Thyroid gland (tissue), 4 donors: ENCODE data around the gene SAMHD1. TPM values are rescaled to one million over a fixed set of nuclear protein-coding genes. Genes with fewer than 3 reads are reported as not detected.

Experiments
- DNase-seq, 2 donors: peaks; one replicate each; pipeline ENCODE4 v3.0.0-alpha.2; 2019
- H3K27ac ChIP-seq, 3 donors: fragments of 200-600 bp; sonication (generic); 1 replicate in 2 of 3; 2 replicates in 1 of 3; pipeline ENCODE4 v1.5.1; 2016 to 2019; ENCODE audit warnings: mild to moderate bottlenecking in 1 of 3, moderate library complexity in 1 of 3
- H3K27me3 ChIP-seq: fragments of 200-600 bp; sonication (generic); one replicate; pipeline ENCODE4 v1.5.1; 2019
- H3K36me3 ChIP-seq, 2 donors: fragments of 200-600 bp; sonication (generic); one replicate each; pipeline ENCODE4 v1.5.1; 2016 to 2019
- H3K4me1 ChIP-seq, 2 donors: fragments of 200-600 bp; sonication (generic); one replicate each; pipeline ENCODE4 v1.5.1; 2017 to 2019
- H3K4me3 ChIP-seq, 3 donors: fragments of 200-600 bp; sonication (generic); replicated peaks in 1 of 3; 1 replicate in 2 of 3; 2 replicates in 1 of 3; pipeline ENCODE4 v1.5.1; 2016; ENCODE audit warnings: mild to moderate bottlenecking in 1 of 3
- H3K9me3 ChIP-seq: fragments of 200-600 bp; sonication (generic); one replicate; pipeline ENCODE4 v1.5.1; 2017
- POLR2A ChIP-seq, 2 donors: fragments of 450-650 bp; IDR thresholded peaks; one replicate each; pipeline ENCODE4 v1.6.1; 2017; ENCODE audit warnings: antibody characterized with exemption in 2 of 2, mild to moderate bottlenecking in 2 of 2, moderate library complexity in 1 of 2
- WGBS, 2 donors: methylation state at CpG; one replicate each; pipeline ENCODE4 v1.1.5; 2017; 5-methylcytosine and 5-hydroxymethylcytosine counted together
- intact Hi-C: fragments of 100-400 bp; cut with DNase I; formaldehyde crosslinking; loops from one replicate; pipeline ENCODE4 v1.15.1; 2023
- total RNA-seq, 4 donors: library from RNA; depleted of rRNA; stranded (reverse); fragments of >200 nt; gene quantifications; one replicate each; pipeline ENCODE4 v1.2.3, GENCODE V29; 2016
- TF ChIP-seq, protein P1 (sequence below), 6 experiments: fragments of 200-600 bp in 3 of 6; fragments of 450-650 bp in 3 of 6; sonication (generic) in 3 of 6; IDR thresholded peaks; one replicate each; pipeline ENCODE4 v1.5.1; 2016 to 2019; ENCODE audit warnings: antibody characterized with exemption in 6 of 6, mild to moderate bottlenecking in 2 of 6, inconsistent platforms in 1 of 6, moderate library complexity in 1 of 6

The SAMHD1 gene
- total RNA-seq, 4 donors from 2014 or later, result 60.6 to 227 (median 112) TPM

DNA sequence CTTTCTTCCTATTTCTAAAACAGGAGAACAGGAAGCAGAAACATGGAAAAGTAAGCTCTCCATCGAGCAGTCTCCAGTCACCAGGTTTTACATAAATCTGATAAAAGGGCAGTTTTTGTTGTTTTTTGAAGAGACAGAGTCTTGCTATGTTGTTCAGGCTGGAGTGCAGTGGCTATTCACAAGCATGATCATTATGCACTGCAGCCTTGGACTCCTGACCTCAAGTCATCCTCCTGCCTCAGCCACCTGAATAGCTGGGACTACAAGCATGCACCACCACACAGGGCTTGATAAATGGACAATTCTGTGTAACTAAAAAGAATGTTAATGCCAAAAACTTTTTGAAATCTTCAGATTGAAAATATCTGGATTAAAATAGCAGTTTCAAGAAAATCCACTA, 23.8 kb downstream of the SAMHD1 start:
- Histone ChIP-seq H3K9me3 (no peaks in the 10 kb centered on the region), H3K4me1 (peaks cover 0 to 13% of the 10 kb centered on the region in 2 donors), H3K36me3 (peaks cover 15 to 26% of the 10 kb centered on the region in 2 donors), H3K27ac (no peak overlapping the region), H3K27me3 (no peaks in the 10 kb centered on the region), H3K4me3 (no peak overlapping the region)
- TF ChIP-seq, protein P1, sequence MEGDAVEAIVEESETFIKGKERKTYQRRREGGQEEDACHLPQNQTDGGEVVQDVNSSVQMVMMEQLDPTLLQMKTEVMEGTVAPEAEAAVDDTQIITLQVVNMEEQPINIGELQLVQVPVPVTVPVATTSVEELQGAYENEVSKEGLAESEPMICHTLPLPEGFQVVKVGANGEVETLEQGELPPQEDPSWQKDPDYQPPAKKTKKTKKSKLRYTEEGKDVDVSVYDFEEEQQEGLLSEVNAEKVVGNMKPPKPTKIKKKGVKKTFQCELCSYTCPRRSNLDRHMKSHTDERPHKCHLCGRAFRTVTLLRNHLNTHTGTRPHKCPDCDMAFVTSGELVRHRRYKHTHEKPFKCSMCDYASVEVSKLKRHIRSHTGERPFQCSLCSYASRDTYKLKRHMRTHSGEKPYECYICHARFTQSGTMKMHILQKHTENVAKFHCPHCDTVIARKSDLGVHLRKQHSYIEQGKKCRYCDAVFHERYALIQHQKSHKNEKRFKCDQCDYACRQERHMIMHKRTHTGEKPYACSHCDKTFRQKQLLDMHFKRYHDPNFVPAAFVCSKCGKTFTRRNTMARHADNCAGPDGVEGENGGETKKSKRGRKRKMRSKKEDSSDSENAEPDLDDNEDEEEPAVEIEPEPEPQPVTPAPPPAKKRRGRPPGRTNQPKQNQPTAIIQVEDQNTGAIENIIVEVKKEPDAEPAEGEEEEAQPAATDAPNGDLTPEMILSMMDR (IDR thresholded peaks at IDR 0.05), result no peak
- no peak for TF ChIP-seq POLR2A (IDR thresholded peaks at IDR 0.05)
- intact Hi-C loops, result no loop called here
- 86 to 92% methylated on average over 1 of the region's 1 CpG for WGBS, 2 donors
- no peak for DNase-seq

DNA sequence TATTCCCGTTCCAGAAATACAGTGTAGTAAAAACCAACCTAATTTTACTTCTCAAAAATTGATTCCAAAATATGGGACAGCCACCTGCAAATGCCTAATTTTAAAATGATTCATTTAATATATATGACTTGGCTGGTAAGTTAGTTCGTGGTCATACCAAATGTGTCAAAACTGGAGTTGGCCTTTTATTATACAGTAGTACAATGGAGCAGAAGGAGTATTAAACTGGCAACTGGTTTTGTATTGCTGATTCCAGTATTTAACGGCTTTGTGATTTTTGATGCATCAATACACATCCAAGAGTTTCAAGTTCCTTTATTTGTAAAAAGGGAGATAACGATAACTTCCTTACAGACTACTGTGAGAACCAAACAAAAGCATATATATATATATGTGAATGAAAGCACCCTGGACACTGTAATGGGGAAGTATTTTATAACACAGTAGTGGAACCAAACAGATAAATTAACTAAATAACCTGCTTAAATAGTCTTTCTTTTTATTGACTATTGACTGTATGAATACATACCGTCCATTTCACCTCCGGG, 24.8 kb downstream of the SAMHD1 start:
- no peak overlapping the region for H3K27ac ChIP-seq
- no peaks in the 10 kb centered on the region for H3K27me3 ChIP-seq
- peaks cover 15 to 26% of the 10 kb centered on the region in 2 donors for H3K36me3 ChIP-seq
- WGBS, 2 donors, result 72 to 77% methylated on average over 6 of the region's 6 CpGs
- H3K4me1 ChIP-seq, result peaks cover 0 to 5% of the 10 kb centered on the region in 2 donors
- H3K9me3 ChIP-seq, result no peaks in the 10 kb centered on the region
- TF ChIP-seq, protein P1 (IDR thresholded peaks at IDR 0.05), result no peak
- intact Hi-C loops, result no loop called here
- DNase-seq, result no peak
- H3K4me3 ChIP-seq, result no peak overlapping the region

DNA sequence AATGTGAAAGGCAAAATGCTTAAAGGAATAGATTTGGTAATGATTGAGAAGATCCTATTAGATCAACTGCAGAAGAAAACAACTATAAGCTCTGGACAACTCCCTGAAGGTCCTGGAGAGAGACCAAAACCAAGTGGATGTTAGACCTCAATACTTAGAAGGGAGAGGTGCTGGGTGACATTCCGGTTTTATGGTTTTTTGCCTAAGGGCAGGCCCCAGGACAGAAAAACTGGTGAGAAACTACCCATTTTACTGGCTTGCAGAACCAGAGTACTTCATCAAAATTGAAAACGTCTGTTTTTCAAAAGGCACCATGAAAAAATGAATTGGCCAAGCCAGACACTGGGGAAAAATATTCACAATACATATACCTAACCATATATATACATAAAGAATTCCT, 26.3 kb downstream of the SAMHD1 start:
- no peak for TF ChIP-seq POLR2A (IDR thresholded peaks at IDR 0.05)
- TF ChIP-seq, protein P1 (IDR thresholded peaks at IDR 0.05), result no peak
- H3K36me3 ChIP-seq, result peaks cover 15 to 26% of the 10 kb centered on the region in 2 donors
- H3K4me1 ChIP-seq, result no peaks in the 10 kb centered on the region
- WGBS, 2 donors, result 84 to 86% methylated on average over 2 of the region's 2 CpGs
- intact Hi-C loops, result no loop called here
- no peak for DNase-seq
- H3K27ac ChIP-seq, result no peak overlapping the region
- no peaks in the 10 kb centered on the region for H3K9me3 ChIP-seq
- no peaks in the 10 kb centered on the region for H3K27me3 ChIP-seq
- no peak overlapping the region for H3K4me3 ChIP-seq

DNA sequence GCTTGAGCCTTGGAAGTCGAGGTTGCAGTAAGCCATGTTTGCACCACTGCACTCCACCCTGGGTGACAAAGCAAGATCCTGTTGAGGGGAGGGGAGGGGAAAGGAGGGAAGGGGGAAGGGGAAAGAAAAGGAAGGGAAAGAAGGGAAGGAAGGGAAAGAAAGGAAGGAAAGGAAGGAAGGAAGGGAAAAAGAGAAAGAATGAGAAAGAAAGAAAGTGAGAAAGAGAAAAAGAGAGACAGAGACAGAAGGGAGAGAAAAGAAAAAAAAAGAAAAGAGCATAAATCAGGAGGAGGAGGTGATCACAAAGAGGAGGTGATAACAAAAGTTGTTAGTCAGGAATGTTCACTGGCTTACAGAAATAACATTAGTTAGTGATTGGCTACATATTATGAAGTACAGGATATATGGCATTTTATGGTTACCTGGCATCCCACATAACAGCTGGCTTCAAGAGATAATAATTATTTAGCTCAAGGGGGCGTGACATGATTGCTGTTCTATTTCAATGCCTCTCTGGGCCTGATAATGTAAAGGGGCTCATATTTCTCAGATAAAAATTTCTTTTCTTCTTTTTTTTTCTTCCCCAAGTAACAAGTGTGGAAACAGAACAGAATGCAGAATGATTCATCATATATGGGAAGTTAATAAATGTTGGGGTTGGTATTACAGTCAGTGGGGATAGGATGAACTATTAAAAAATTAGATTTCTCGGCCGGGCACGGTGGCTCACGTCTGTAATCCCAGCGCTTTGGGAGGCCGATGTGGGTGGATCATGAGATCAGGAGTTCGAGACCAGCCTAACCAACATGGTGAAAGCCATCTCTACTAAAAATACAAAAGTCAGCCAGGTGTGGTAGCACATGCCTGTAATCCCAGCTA, 27.1 kb downstream of the SAMHD1 start:
- Histone ChIP-seq H3K9me3 (no peaks in the 10 kb centered on the region), H3K27me3 (no peaks in the 10 kb centered on the region), H3K27ac (no peak overlapping the region), H3K36me3 (peaks cover 15 to 22% of the 10 kb centered on the region in 2 donors), H3K4me3 (no peak overlapping the region), H3K4me1 (no peaks in the 10 kb centered on the region)
- intact Hi-C loops, result no loop called here
- TF ChIP-seq, protein P1 (IDR thresholded peaks at IDR 0.05), result no peak
- no peak for TF ChIP-seq POLR2A (IDR thresholded peaks at IDR 0.05)
- DNase-seq, result no peak
- WGBS, 2 donors, result 86 to 90% methylated on average over 9 of the region's 9 CpGs

DNA sequence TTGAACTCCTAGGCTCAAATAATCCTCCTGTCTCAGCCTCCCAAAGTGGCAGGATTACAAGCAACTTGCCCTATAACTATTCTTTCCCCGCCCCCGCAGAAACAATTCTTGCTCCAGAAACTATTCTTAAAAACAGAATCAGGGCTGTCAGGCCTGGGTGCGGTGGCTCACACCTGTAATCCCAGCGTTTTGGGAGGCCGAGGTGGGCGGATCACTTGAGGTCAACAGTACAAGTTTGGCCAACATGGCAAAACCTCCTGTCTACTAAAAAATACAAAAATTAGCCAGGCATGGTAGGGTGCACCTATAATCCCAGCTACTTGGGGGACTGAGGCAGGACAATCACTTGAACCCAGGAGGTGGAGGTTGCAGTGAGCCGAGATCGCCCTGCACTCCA, 31.2 kb downstream of the SAMHD1 start:
- H3K9me3 ChIP-seq, result no peaks in the 10 kb centered on the region
- intact Hi-C loops, result no loop called here
- H3K27me3 ChIP-seq, result no peaks in the 10 kb centered on the region
- peaks cover 6 to 10% of the 10 kb centered on the region in 2 donors for H3K36me3 ChIP-seq
- no peak overlapping the region for H3K4me3 ChIP-seq
- no peaks in the 10 kb centered on the region for H3K4me1 ChIP-seq
- no peak overlapping the region for H3K27ac ChIP-seq
- 83 to 85% methylated on average over 8 of the region's 8 CpGs for WGBS, 2 donors
- TF ChIP-seq, protein P1 (IDR thresholded peaks at IDR 0.05), result no peak
- no peak for TF ChIP-seq POLR2A (IDR thresholded peaks at IDR 0.05)
- no peak for DNase-seq
